Endothelial cell (in vitro differentiated cells): ENCODE results near the gene CNOT6L. TPM values are rescaled to one million over a fixed set of nuclear protein-coding genes. Genes with fewer than 3 reads are reported as not detected.

Experiments used
- DNase-seq: peaks from one replicate; pipeline ENCODE4 v3.0.0; 2021; ENCODE audit warnings: low spot score
- H3K27ac Mint-ChIP-seq: one replicate; pipeline ENCODE4 v1.8.0; 2021; ENCODE audit warnings: mixed read lengths, inconsistent platforms; ENCODE audit not compliant: unreplicated experiment
- H3K27me3 Mint-ChIP-seq: one replicate; pipeline ENCODE4 v1.8.0; 2021; ENCODE audit warnings: mild to moderate bottlenecking, moderate library complexity, mixed read lengths, inconsistent platforms; ENCODE audit not compliant: unreplicated experiment
- H3K36me3 Mint-ChIP-seq: one replicate; pipeline ENCODE4 v1.8.0; 2021; ENCODE audit warnings: mild to moderate bottlenecking, low read depth, mixed read lengths, inconsistent platforms; ENCODE audit not compliant: unreplicated experiment
- H3K4me1 Mint-ChIP-seq: one replicate; pipeline ENCODE4 v1.8.0; 2021; ENCODE audit warnings: mild to moderate bottlenecking, mixed read lengths, inconsistent platforms; ENCODE audit not compliant: unreplicated experiment
- H3K4me3 Mint-ChIP-seq: one replicate; pipeline ENCODE4 v1.8.0; 2021; ENCODE audit warnings: mild to moderate bottlenecking, mixed read lengths, inconsistent platforms; ENCODE audit not compliant: unreplicated experiment
- H3K9me3 Mint-ChIP-seq: one replicate; pipeline ENCODE4 v1.8.0; 2021; ENCODE audit warnings: mixed read lengths, inconsistent platforms; ENCODE audit not compliant: unreplicated experiment
- total RNA-seq: library from RNA; stranded (reverse); fragmentation: NEBNext Ultra II Directional; extraction: Animal tissue kit (Norgen Biotek cat#: 25700); gene quantifications from one replicate; pipeline ENCODE4 v1.2.1, GENCODE V29; 2021; ENCODE audit not compliant: unreplicated experiment
- TF ChIP-seq, protein P1 (sequence below): fragments of 200-600 bp; sonication (generic); IDR thresholded peaks from one replicate; pipeline ENCODE4 v1.5.0; 2021; ENCODE audit warnings: antibody characterized with exemption; ENCODE audit not compliant: unreplicated experiment

Gene CNOT6L
- total RNA-seq, 1 donor from 2014 or later = 35.3 TPM

- TF ChIP-seq, protein P1, sequence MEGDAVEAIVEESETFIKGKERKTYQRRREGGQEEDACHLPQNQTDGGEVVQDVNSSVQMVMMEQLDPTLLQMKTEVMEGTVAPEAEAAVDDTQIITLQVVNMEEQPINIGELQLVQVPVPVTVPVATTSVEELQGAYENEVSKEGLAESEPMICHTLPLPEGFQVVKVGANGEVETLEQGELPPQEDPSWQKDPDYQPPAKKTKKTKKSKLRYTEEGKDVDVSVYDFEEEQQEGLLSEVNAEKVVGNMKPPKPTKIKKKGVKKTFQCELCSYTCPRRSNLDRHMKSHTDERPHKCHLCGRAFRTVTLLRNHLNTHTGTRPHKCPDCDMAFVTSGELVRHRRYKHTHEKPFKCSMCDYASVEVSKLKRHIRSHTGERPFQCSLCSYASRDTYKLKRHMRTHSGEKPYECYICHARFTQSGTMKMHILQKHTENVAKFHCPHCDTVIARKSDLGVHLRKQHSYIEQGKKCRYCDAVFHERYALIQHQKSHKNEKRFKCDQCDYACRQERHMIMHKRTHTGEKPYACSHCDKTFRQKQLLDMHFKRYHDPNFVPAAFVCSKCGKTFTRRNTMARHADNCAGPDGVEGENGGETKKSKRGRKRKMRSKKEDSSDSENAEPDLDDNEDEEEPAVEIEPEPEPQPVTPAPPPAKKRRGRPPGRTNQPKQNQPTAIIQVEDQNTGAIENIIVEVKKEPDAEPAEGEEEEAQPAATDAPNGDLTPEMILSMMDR = no peak
- Mint-ChIP-seq H3K36me3 (no peaks in the 10 kb centered on the region), H3K27me3 (no peaks in the 10 kb centered on the region), H3K4me1 (peaks cover 5% of the 10 kb centered on the region), H3K27ac (no peak overlapping the region), H3K4me3 (no peak overlapping the region), H3K9me3 (no peaks in the 10 kb centered on the region)
- DNase-seq = no peak
Measured at GRCh38 chr4:77834403-77834802, 15.2 kb upstream of the CNOT6L start.

DNA sequence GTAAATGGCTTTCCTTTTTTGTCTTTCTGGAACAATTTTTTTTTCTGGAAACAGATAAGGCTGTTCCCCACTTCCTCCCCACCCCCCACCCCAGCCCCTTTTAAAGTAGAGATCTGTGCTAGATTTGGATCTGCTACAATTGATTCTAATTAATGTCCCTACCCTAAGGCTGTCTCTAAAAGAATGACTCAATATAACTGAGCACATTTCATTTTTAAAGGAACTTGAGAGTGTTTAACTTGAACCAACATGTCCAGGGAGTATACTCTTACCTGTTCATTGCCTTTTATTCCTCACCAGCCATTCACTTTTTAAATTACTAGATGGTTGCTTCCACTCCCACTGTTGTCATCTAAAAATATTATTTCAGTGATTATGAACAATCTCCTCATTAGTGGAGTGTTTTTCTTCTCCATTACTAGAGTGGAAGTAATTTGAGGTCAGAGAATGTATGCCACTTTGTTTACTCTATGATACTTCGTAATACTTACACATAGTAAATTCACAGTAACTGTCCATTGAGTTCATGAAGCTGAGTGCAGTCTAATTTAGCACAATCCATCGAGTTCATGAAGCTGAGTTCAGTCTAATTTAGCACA, 14.1 kb upstream of the CNOT6L start:
- no peak for DNase-seq
- TF ChIP-seq, protein P1 = no peak
- no peaks in the 10 kb centered on the region for H3K9me3 Mint-ChIP-seq
- H3K4me1 Mint-ChIP-seq = peaks cover 5% of the 10 kb centered on the region
- H3K27me3 Mint-ChIP-seq = no peaks in the 10 kb centered on the region
- H3K36me3 Mint-ChIP-seq = no peaks in the 10 kb centered on the region
- no peak overlapping the region for H3K27ac Mint-ChIP-seq
- H3K4me3 Mint-ChIP-seq = no peak overlapping the region

- no peaks in the 10 kb centered on the region for H3K27me3 Mint-ChIP-seq
- no peak overlapping the region for H3K27ac Mint-ChIP-seq
- H3K4me3 Mint-ChIP-seq = no peak overlapping the region
- H3K36me3 Mint-ChIP-seq = no peaks in the 10 kb centered on the region
- no peaks in the 10 kb centered on the region for H3K9me3 Mint-ChIP-seq
- DNase-seq = no peak
- TF ChIP-seq, protein P1 = no peak
- no peaks in the 10 kb centered on the region for H3K4me1 Mint-ChIP-seq
Measured at GRCh38 chr4:77827343-77827742, 8.2 kb upstream of the CNOT6L start.

- Mint-ChIP-seq H3K4me1 (peaks cover 7% of the 10 kb centered on the region), H3K9me3 (no peaks in the 10 kb centered on the region)
Measured at GRCh38 chr4:77826275-77826674, 7.1 kb upstream of the CNOT6L start.

DNA sequence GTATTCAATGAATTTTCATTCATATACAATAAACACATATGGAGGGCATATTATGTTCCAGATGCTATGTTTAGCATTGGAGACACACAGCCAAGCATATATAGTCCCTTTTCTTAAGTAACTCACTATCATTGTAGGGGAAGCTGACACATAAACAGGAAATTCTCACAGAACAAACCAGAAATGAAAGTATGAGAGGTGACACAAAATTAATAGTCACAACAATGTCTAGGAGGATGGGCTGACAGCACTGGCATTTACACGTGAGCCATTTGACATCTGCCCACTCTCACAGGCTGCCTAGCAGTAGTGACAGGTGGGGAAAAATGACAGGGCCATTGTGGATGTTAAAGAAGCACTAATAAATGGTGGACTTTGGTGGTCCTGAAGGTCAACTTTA, 2.6 kb upstream of the CNOT6L start:
- Mint-ChIP-seq H3K27ac (no peak overlapping the region), H3K36me3 (peaks cover 5% of the 10 kb centered on the region), H3K9me3 (no peaks in the 10 kb centered on the region), H3K4me3 (no peak overlapping the region), H3K4me1 (peaks cover 26% of the 10 kb centered on the region), H3K27me3 (peaks cover 5% of the 10 kb centered on the region)
- TF ChIP-seq, protein P1 = no peak
- no peak for DNase-seq

More at GRCh38 chr4:77826275-77826674, 7.1 kb upstream of the CNOT6L start:
- no peak for DNase-seq
- H3K36me3 Mint-ChIP-seq = no peaks in the 10 kb centered on the region
- TF ChIP-seq, protein P1 = no peak
- no peak overlapping the region for H3K4me3 Mint-ChIP-seq
- H3K27ac Mint-ChIP-seq = no peak overlapping the region
- H3K27me3 Mint-ChIP-seq = no peaks in the 10 kb centered on the region
